NCI-H2227 (cell line): ENCODE data around the gene PARN.
"Not testable (repeated sequence)": the region's sequence is repeated elsewhere in the genome, so short reads cannot be mapped to it uniquely, and the experiment has no call there.

ENCODE experiments used
- DNase-seq: peaks from one replicate; lab custom pipeline; 2025; ENCODE audit not compliant: unreplicated experiment; lab: John Stamatoyannopoulos, UW

PARN gene

GRCh38 chr16:14444979-14445810 lies 184.9 kb downstream of the PARN start:
- no peak for DNase-seq

GRCh38 chr16:14441533-14441932 lies 188.5 kb downstream of the PARN start:
- DNase-seq = peak; percentile 56

GRCh38 chr16:14438256-14438655 lies 191.8 kb downstream of the PARN start:
- no peak for DNase-seq

GRCh38 chr16:14437426-14437825 lies 192.6 kb downstream of the PARN start:
- DNase-seq = no peak

GRCh38 chr16:14436401-14436955 lies 193.6 kb downstream of the PARN start:
- DNase-seq = no peak

GRCh38 chr16:14434860-14435259 lies 195.2 kb downstream of the PARN start:
- no peak for DNase-seq

- not testable (repeated sequence) for DNase-seq
Measured at GRCh38 chr16:14428971-14429637, 201.0 kb downstream of the PARN start.

- no peak for DNase-seq
Measured at GRCh38 chr16:14428043-14428442, 202.0 kb downstream of the PARN start.

GRCh38 chr16:14427371-14427948 lies 202.6 kb downstream of the PARN start:
- peak; percentile 27 for DNase-seq

GRCh38 chr16:14424595-14424994 lies 205.5 kb downstream of the PARN start:
- no peak for DNase-seq

GRCh38 chr16:14423344-14423743 lies 206.7 kb downstream of the PARN start:
- DNase-seq = no peak

GRCh38 chr16:14420721-14421488 lies 209.2 kb downstream of the PARN start:
- DNase-seq = peak; percentile 61

- DNase-seq = not testable (repeated sequence)
Measured at GRCh38 chr16:14420243-14420642, 209.8 kb downstream of the PARN start.

- DNase-seq = no peak
Measured at GRCh38 chr16:14419817-14420216, 210.2 kb downstream of the PARN start.

GRCh38 chr16:14418795-14419225 lies 211.2 kb downstream of the PARN start:
- DNase-seq = no peak

- no peak for DNase-seq
Measured at GRCh38 chr16:14416184-14416583, 213.9 kb downstream of the PARN start.

GRCh38 chr16:14415291-14415690 lies 214.8 kb downstream of the PARN start:
- no peak for DNase-seq

GRCh38 chr16:14409563-14409962 lies 220.5 kb downstream of the PARN start:
- DNase-seq = no peak

- no peak for DNase-seq
Measured at GRCh38 chr16:14407786-14408399, 222.2 kb downstream of the PARN start.
